Measurements from ENCODE around the gene SAMD4B. TPM values are rescaled to one million over a fixed set of nuclear protein-coding genes. Genes with fewer than 3 reads are reported as not detected.
A peak's percentile ranks its signal among the peaks of the same experiment; 100 is the strongest.

The SAMD4B gene
- total and polyA plus RNA-seq, 9 of the 15 experiments (the other 6 are each of a cell fraction or from before 2014, with no cell fraction given), result 3.4 to 90.5 (median 38.0) TPM

DNA sequence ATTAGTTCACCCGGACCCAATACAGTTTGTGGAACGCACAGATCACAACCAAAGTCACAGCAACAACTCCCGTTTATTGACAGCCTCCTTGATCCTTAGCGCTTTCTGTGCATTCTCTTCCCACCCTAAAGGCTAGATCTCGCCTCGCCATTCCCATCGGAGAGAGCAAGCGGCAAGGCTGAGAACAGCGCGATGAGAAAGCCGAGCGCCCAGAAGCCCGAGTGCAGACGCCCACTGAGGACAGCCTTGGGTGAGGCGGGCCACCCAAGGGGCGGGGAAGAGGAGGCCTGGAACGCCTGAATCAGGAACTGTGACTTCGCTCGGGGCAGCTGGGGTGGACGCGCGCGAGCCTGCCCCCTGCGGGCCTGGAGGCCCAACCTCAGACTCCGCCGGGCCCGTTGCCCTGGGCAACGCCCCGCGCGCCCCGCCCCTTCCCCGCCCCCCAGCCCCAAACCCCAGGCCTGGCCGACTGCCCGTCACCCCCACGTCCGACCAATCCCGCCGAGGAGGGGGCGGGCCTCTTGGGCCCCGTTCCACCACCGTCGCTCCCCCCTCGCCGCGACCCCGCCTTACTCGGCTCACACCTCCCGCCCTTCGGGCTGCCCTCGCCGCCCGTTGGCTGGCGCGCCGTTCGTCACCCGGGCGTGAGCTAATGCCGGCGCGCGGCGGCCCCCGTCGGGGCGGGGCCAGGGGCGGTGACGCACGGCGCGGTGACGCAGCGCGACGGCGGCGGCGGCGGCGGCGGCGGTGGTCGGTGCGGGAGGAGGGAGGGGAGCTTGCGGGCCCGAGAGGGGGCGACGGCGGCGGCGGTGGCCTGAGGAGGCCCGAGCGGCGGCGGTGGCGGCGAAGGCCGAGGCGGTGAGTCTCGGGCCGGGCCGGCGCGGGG, at the start of gene SAMD4B (continued):
- TF ChIP-seq E2F4 (CRISPR knock-in tag; IDR thresholded peaks at IDR 0.05; ENCODE audit: low read depth), result peak; percentile 73; the same call in 1 of the 2 replicates
- peak; percentile 72; the same call in 1 of the 2 replicates for TF ChIP-seq ZBTB1 (CRISPR knock-in tag; IDR thresholded peaks at IDR 0.05; ENCODE audit: borderline replicate concordance, low read depth)
- no peak for TF ChIP-seq SRSF7 (optimal IDR thresholded peaks at IDR 0.05; ENCODE audit: low read depth, low read length)
- TF ChIP-seq ELF4 (CRISPR knock-in tag; IDR thresholded peaks at IDR 0.05), result no peak
- peak; percentile 99 for TF ChIP-seq GABPB1 (CRISPR knock-in tag; IDR thresholded peaks at IDR 0.05)
- TF ChIP-seq SMARCA4 (IDR thresholded peaks at IDR 0.05), result peak; percentile 65; the same call in 1 of the 2 replicates
- TF ChIP-seq DPF2 (IDR thresholded peaks at IDR 0.05), result peak; percentile 68
- no peak for TF ChIP-seq KAT8 (IDR thresholded peaks at IDR 0.05; ENCODE audit: low read depth)
- TF ChIP-seq CTBP1 (IDR thresholded peaks at IDR 0.05; ENCODE audit: borderline replicate concordance), result peak; percentile 84
- peak; percentile 76 for TF ChIP-seq TOE1 (IDR thresholded peaks at IDR 0.05; ENCODE audit: borderline replicate concordance)
- TF ChIP-seq TOE1 (CRISPR knock-in tag; IDR thresholded peaks at IDR 0.05; ENCODE audit: borderline replicate concordance, low read depth), result 0 out of 2 replicates have a peak, but pooled peaks have one; percentile 85
- TF ChIP-seq, protein P1, sequence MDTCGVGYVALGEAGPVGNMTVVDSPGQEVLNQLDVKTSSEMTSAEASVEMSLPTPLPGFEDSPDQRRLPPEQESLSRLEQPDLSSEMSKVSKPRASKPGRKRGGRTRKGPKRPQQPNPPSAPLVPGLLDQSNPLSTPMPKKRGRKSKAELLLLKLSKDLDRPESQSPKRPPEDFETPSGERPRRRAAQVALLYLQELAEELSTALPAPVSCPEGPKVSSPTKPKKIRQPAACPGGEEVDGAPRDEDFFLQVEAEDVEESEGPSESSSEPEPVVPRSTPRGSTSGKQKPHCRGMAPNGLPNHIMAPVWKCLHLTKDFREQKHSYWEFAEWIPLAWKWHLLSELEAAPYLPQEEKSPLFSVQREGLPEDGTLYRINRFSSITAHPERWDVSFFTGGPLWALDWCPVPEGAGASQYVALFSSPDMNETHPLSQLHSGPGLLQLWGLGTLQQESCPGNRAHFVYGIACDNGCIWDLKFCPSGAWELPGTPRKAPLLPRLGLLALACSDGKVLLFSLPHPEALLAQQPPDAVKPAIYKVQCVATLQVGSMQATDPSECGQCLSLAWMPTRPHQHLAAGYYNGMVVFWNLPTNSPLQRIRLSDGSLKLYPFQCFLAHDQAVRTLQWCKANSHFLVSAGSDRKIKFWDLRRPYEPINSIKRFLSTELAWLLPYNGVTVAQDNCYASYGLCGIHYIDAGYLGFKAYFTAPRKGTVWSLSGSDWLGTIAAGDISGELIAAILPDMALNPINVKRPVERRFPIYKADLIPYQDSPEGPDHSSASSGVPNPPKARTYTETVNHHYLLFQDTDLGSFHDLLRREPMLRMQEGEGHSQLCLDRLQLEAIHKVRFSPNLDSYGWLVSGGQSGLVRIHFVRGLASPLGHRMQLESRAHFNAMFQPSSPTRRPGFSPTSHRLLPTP (IDR thresholded peaks at IDR 0.05; ENCODE audit: borderline replicate concordance, extremely low read depth, insufficient read length), result no peak
- TF ChIP-seq DMBX1 (CRISPR knock-in tag; IDR thresholded peaks at IDR 0.05; ENCODE audit: borderline replicate concordance), result no peak
- no peak for TF ChIP-seq ESRRB (CRISPR knock-in tag; IDR thresholded peaks at IDR 0.05; ENCODE audit: borderline replicate concordance)
- TF ChIP-seq TEAD4 (IDR thresholded peaks at IDR 0.05; ENCODE audit: low read length), result peak; percentile 54
- TF ChIP-seq TEAD4 (CRISPR knock-in tag; IDR thresholded peaks at IDR 0.05; ENCODE audit: borderline replicate concordance), result no peak
- TF ChIP-seq TCFL5 (CRISPR knock-in tag; conservative IDR thresholded peaks at IDR 0.05), result no peak
- TF ChIP-seq DNMT1 (IDR thresholded peaks at IDR 0.05), result no peak
- TF ChIP-seq KDM1A (IDR thresholded peaks at IDR 0.05), result no peak
- TF ChIP-seq DIDO1 (tag; IDR thresholded peaks at IDR 0.05; ENCODE audit: low read depth), result no peak
- TF ChIP-seq ADNP (tag; IDR thresholded peaks at IDR 0.05), result no peak
- TF ChIP-seq ZNF384 (IDR thresholded peaks at IDR 0.05; ENCODE audit: low read depth, low read length), result no peak
- TF ChIP-seq RFX5 (IDR thresholded peaks at IDR 0.05; ENCODE audit: low read depth, low read length), result no peak
- TF ChIP-seq, protein P2, sequence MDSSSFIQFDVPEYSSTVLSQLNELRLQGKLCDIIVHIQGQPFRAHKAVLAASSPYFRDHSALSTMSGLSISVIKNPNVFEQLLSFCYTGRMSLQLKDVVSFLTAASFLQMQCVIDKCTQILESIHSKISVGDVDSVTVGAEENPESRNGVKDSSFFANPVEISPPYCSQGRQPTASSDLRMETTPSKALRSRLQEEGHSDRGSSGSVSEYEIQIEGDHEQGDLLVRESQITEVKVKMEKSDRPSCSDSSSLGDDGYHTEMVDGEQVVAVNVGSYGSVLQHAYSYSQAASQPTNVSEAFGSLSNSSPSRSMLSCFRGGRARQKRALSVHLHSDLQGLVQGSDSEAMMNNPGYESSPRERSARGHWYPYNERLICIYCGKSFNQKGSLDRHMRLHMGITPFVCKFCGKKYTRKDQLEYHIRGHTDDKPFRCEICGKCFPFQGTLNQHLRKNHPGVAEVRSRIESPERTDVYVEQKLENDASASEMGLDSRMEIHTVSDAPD (CRISPR knock-in tag; IDR thresholded peaks at IDR 0.05), result no peak
- TF ChIP-seq EZH2 (IDR thresholded peaks at IDR 0.05; ENCODE audit: borderline replicate concordance, low read depth, low read length), result no peak

All from K562 (cell line).